Endothelial cell (in vitro differentiated cells): ENCODE data around the gene USF2. TPM values are rescaled to one million over a fixed set of nuclear protein-coding genes. Genes with fewer than 3 reads are reported as not detected.

Experiments used
- DNase-seq: peaks from one replicate; pipeline ENCODE4 v3.0.0; 2021; ENCODE audit warnings: low spot score
- H3K27ac Mint-ChIP-seq: one replicate; pipeline ENCODE4 v1.8.0; 2021; ENCODE audit warnings: mixed read lengths, inconsistent platforms; ENCODE audit not compliant: unreplicated experiment
- H3K27me3 Mint-ChIP-seq: one replicate; pipeline ENCODE4 v1.8.0; 2021; ENCODE audit warnings: mild to moderate bottlenecking, moderate library complexity, mixed read lengths, inconsistent platforms; ENCODE audit not compliant: unreplicated experiment
- H3K36me3 Mint-ChIP-seq: one replicate; pipeline ENCODE4 v1.8.0; 2021; ENCODE audit warnings: mild to moderate bottlenecking, low read depth, mixed read lengths, inconsistent platforms; ENCODE audit not compliant: unreplicated experiment
- H3K4me1 Mint-ChIP-seq: one replicate; pipeline ENCODE4 v1.8.0; 2021; ENCODE audit warnings: mild to moderate bottlenecking, mixed read lengths, inconsistent platforms; ENCODE audit not compliant: unreplicated experiment
- H3K4me3 Mint-ChIP-seq: one replicate; pipeline ENCODE4 v1.8.0; 2021; ENCODE audit warnings: mild to moderate bottlenecking, mixed read lengths, inconsistent platforms; ENCODE audit not compliant: unreplicated experiment
- H3K9me3 Mint-ChIP-seq: one replicate; pipeline ENCODE4 v1.8.0; 2021; ENCODE audit warnings: mixed read lengths, inconsistent platforms; ENCODE audit not compliant: unreplicated experiment
- CTCF ChIP-seq: fragments of 200-600 bp; sonication (generic); IDR thresholded peaks from one replicate; pipeline ENCODE4 v1.5.0; 2021; ENCODE audit warnings: antibody characterized with exemption; ENCODE audit not compliant: unreplicated experiment
- total RNA-seq: library from RNA; stranded (reverse); fragmentation: NEBNext Ultra II Directional; extraction: Animal tissue kit (Norgen Biotek cat#: 25700); gene quantifications from one replicate; pipeline ENCODE4 v1.2.1, GENCODE V29; 2021; ENCODE audit not compliant: unreplicated experiment

The USF2 gene
- total RNA-seq, 1 donor from 2014 or later: 92.2 TPM

GRCh38 chr19:35307931-35308330 lies 39.2 kb downstream of the USF2 start:
- H3K27ac Mint-ChIP-seq: no peak overlapping the region
- no peaks in the 10 kb centered on the region for H3K36me3 Mint-ChIP-seq
- no peak for DNase-seq

DNA sequence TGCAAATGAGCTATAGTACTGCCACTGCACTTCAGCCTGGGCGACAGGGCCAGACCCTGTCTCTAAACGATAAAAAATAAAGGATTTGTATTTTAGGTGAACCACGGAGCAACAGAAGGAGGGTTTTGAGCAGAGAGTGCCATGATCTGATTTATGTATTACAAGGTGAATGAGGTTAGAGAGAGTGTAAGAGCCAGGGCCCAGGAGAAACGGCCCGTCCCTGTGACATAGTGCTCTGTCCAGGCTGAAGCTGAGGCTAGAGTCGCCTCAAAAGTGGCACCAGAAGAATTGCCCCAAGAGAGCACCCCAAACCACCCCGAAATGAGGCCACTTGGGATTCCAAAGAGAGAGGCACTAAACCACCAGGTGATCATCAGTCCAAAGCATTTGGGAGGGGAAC lies 40.1 kb downstream of the USF2 start:
- DNase-seq: no peak
- H3K27ac Mint-ChIP-seq: no peak overlapping the region
- TF ChIP-seq CTCF: no peak
- no peaks in the 10 kb centered on the region for H3K36me3 Mint-ChIP-seq
- peaks cover 6% of the 10 kb centered on the region for H3K27me3 Mint-ChIP-seq
- H3K4me3 Mint-ChIP-seq: no peak overlapping the region
- peaks cover 4% of the 10 kb centered on the region for H3K4me1 Mint-ChIP-seq
- no peaks in the 10 kb centered on the region for H3K9me3 Mint-ChIP-seq

More at GRCh38 chr19:35307931-35308330, 39.2 kb downstream of the USF2 start:
- no peak for TF ChIP-seq CTCF
- Mint-ChIP-seq H3K4me1 (peaks cover 13% of the 10 kb centered on the region), H3K9me3 (no peaks in the 10 kb centered on the region), H3K4me3 (no peak overlapping the region), H3K27me3 (peaks cover 5% of the 10 kb centered on the region)

DNA sequence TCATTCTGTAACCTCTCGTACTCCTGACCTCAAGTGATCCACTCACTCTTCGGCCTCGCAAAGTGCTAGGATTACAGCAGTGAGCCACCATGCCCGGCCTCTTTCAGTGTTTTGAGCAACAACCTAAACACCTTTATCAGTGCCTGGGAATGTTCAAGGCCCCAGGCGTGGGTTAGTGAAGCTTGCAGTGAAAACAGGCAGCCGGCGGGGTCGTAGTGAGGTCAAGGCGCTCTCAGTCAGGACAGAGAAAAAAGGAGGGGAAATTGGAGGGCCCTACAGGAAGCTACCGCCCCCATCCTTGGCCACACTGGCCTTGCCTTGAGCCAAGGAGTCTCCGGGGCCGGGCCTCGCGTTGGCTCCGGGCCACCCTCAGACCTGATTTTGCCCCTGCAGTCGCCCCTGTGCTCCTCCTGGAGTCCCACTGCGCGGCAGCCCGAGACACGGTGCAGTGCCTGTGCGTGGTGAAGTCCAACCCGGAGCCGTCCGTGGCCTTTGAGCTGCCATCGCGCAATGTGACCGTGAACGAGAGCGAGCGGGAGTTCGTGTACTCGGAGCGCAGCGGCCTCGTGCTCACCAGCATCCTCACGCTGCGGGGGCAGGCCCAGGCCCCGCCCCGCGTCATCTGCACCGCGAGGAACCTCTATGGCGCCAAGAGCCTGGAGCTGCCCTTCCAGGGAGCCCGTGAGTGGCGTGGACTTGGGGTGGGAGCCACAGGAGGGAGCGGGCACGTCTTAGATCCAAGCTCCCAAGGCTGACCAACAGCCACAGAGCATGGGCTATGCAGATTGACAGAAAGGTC lies 40.9 kb downstream of the USF2 start:
- no peak for DNase-seq
- Mint-ChIP-seq H3K4me3 (no peak overlapping the region), H3K27ac (no peak overlapping the region), H3K27me3 (peaks cover 6% of the 10 kb centered on the region), H3K36me3 (no peaks in the 10 kb centered on the region), H3K9me3 (no peaks in the 10 kb centered on the region), H3K4me1 (no peaks in the 10 kb centered on the region)
- TF ChIP-seq CTCF: no peak

GRCh38 chr19:35310331-35310730 lies 41.6 kb downstream of the USF2 start:
- no peak for TF ChIP-seq CTCF
- no peak overlapping the region for H3K27ac Mint-ChIP-seq

DNA sequence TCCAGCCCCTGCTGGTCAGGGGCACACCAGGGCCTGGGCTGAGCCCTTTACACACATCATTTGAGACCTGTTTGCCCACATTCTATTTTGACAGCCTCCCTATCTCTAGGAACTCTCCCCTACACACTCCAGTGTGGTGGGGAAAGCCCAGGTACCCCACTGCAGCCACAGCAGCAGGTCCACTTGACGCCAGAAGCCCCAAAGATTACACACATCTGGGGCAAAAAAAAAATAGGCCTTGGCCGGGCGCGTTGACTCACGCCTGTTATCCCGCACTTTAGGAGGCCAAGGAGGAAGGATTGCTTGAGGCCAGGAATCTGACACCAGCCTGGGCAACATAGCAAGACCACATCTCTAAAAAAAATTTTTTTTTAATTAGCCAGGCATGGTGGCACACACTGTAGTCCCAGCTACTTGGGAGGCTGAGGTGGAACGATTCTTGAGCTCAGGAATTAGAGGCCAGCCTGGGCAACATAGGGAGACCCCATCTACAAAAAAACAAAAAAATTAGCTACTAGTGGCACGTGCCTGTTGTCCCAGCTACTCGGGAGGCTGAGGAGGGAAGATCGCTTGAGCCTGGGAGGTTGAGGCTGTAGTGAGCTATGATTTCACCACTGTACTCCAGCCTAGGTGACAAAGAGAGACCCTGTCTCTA lies 42.2 kb downstream of the USF2 start:
- no peak for DNase-seq
- no peaks in the 10 kb centered on the region for H3K36me3 Mint-ChIP-seq
- H3K27ac Mint-ChIP-seq: no peak overlapping the region
- no peak overlapping the region for H3K4me3 Mint-ChIP-seq
- H3K4me1 Mint-ChIP-seq: no peaks in the 10 kb centered on the region
- H3K9me3 Mint-ChIP-seq: no peaks in the 10 kb centered on the region
- peaks cover 6% of the 10 kb centered on the region for H3K27me3 Mint-ChIP-seq
- TF ChIP-seq CTCF: no peak

More at GRCh38 chr19:35310331-35310730, 41.6 kb downstream of the USF2 start:
- Mint-ChIP-seq H3K9me3 (no peaks in the 10 kb centered on the region), H3K4me1 (no peaks in the 10 kb centered on the region), H3K4me3 (no peak overlapping the region), H3K36me3 (no peaks in the 10 kb centered on the region), H3K27me3 (peaks cover 6% of the 10 kb centered on the region)
- DNase-seq: no peak
